ENCODE data around the gene TPR.

DNA sequence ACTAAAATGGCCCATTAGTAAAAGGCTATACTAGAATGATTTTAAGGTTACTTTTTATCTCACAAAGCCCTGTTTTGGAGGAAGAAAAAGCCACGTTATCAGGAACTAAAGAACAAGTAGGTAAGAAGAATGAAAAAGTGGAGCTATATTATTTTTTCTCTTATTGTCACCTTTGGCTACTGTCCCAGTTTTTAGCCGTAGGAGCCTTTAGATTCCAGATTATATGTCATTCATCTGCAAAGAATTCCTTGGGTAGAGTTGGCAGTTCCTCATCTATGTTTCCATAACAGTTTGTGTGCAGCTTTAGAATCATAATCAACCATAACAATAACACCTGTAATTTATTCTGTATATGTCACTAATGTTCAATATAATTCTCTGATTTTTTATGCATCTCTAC is 83.8 kb downstream of the TPR start:
- TF ChIP-seq, protein P1, sequence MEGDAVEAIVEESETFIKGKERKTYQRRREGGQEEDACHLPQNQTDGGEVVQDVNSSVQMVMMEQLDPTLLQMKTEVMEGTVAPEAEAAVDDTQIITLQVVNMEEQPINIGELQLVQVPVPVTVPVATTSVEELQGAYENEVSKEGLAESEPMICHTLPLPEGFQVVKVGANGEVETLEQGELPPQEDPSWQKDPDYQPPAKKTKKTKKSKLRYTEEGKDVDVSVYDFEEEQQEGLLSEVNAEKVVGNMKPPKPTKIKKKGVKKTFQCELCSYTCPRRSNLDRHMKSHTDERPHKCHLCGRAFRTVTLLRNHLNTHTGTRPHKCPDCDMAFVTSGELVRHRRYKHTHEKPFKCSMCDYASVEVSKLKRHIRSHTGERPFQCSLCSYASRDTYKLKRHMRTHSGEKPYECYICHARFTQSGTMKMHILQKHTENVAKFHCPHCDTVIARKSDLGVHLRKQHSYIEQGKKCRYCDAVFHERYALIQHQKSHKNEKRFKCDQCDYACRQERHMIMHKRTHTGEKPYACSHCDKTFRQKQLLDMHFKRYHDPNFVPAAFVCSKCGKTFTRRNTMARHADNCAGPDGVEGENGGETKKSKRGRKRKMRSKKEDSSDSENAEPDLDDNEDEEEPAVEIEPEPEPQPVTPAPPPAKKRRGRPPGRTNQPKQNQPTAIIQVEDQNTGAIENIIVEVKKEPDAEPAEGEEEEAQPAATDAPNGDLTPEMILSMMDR (IDR thresholded peaks at IDR 0.05) = no peak
- no peak for TF ChIP-seq EZH2 (IDR thresholded peaks at IDR 0.05; ENCODE audit: borderline replicate concordance, insufficient read depth, low read depth, low read length, poor library complexity, severe bottlenecking)

Measured in B cell (primary cell).